PFSK-1 (cell line): Measurements from ENCODE around the gene MET.

Experiments
- FOXP2 ChIP-seq: optimal IDR thresholded peaks from 2 replicates; pipeline ENCODE3; 2011; ENCODE audit warnings: borderline replicate concordance, control low read depth, inconsistent platforms; ENCODE audit not compliant: insufficient read depth; ENCODE audit errors: extremely low read length, extremely low read depth
- POLR2AphosphoS5 ChIP-seq: IDR thresholded peaks from 2 replicates; pipeline ENCODE4 v1.6.1; 2012; ENCODE audit warnings: low read depth, mild to moderate bottlenecking, control low read depth, low read length, moderate library complexity
- SIN3A ChIP-seq: IDR thresholded peaks from 2 replicates; pipeline ENCODE4 v1.6.1; 2012; ENCODE audit warnings: mild to moderate bottlenecking, low read length, moderate library complexity, borderline replicate concordance; ENCODE audit not compliant: insufficient read depth
- TAF1 ChIP-seq: IDR thresholded peaks from 2 replicates; pipeline ENCODE4 v1.6.1; 2012; ENCODE audit warnings: low read length, control low read depth, borderline replicate concordance; ENCODE audit not compliant: insufficient read depth
- TF ChIP-seq, protein P1 (sequence below), 2 experiments: IDR thresholded peaks; 2 replicates each; pipeline versions ENCODE4 v1.6.1 to v1.8.0; 2011 to 2012; ENCODE audit warnings: low read depth in 2 of 2, low read length in 2 of 2, control low read depth in 1 of 2, inconsistent platforms in 1 of 2, mild to moderate bottlenecking in 1 of 2, moderate library complexity in 1 of 2; ENCODE audit not compliant: insufficient read depth in 1 of 2

DNA sequence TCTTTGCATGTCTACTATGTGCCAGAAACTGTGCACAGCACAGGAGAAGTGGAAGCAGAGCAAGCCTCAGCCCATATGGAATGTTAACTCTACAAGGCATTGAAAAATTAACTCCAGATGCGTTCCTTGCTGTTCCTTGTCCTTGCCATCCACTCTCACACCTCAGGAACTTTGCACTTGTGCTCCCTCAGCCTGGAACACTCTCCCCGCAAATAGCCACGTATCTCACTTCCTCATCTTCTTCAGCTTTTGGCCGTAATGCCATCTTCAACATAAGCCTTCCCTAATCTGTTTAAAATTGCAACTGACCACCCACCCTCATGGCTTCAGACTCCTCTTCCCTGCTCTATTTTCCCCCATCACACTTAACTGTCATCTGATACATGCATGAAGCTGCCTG, 107.2 kb downstream of the MET start:
- TF ChIP-seq TAF1 (no peak), POLR2AphosphoS5 (no peak), SIN3A (no peak), FOXP2 (no peak)
- TF ChIP-seq, protein P1, sequence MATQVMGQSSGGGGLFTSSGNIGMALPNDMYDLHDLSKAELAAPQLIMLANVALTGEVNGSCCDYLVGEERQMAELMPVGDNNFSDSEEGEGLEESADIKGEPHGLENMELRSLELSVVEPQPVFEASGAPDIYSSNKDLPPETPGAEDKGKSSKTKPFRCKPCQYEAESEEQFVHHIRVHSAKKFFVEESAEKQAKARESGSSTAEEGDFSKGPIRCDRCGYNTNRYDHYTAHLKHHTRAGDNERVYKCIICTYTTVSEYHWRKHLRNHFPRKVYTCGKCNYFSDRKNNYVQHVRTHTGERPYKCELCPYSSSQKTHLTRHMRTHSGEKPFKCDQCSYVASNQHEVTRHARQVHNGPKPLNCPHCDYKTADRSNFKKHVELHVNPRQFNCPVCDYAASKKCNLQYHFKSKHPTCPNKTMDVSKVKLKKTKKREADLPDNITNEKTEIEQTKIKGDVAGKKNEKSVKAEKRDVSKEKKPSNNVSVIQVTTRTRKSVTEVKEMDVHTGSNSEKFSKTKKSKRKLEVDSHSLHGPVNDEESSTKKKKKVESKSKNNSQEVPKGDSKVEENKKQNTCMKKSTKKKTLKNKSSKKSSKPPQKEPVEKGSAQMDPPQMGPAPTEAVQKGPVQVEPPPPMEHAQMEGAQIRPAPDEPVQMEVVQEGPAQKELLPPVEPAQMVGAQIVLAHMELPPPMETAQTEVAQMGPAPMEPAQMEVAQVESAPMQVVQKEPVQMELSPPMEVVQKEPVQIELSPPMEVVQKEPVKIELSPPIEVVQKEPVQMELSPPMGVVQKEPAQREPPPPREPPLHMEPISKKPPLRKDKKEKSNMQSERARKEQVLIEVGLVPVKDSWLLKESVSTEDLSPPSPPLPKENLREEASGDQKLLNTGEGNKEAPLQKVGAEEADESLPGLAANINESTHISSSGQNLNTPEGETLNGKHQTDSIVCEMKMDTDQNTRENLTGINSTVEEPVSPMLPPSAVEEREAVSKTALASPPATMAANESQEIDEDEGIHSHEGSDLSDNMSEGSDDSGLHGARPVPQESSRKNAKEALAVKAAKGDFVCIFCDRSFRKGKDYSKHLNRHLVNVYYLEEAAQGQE (IDR thresholded peaks at IDR 0.05; ENCODE audit: insufficient read depth in 1 of 2, low read depth in 2 of 2, low read length in 2 of 2): no peak
